ENCODE measurements around the gene GSTM5. TPM values are rescaled to one million over a fixed set of nuclear protein-coding genes. Genes with fewer than 3 reads are reported as not detected.

The GSTM5 gene
- total RNA-seq, 1 experiment from 2014 or later: not detected

GRCh38 chr1:109749221-109749620, 37.2 kb downstream of the GSTM5 start:
- ChIA-PET CTCF (no interaction called here), POLR2A (ENCODE audit: unreplicated experiment) (interaction anchor here (0.5 kb wide), 1 partner anchor 9 kb away, joined by 3 read pairs; no protein-coding TSS in a partner anchor)
- H3K9me3 ChIP-seq (ENCODE audit: insufficient read depth, low read depth): no peaks in the 10 kb centered on the region
- H3K79me2 ChIP-seq (ENCODE audit: low read depth): no peaks in the 10 kb centered on the region
- intact Hi-C loops (cut with micrococcal nuclease; ENCODE audit: unreplicated experiment): no loop called here
- H3K9me2 ChIP-seq (ENCODE audit: insufficient read depth): no peaks in the 10 kb centered on the region
- no peaks in the 10 kb centered on the region for H4K20me1 ChIP-seq (ENCODE audit: insufficient read depth)
- no peaks in the 10 kb centered on the region for H3K36me3 ChIP-seq (ENCODE audit: low read depth)
- no peaks in the 10 kb centered on the region for H3F3A ChIP-seq (ENCODE audit: insufficient read depth, low read depth)
- H3K4me1 ChIP-seq (replicated peaks; ENCODE audit: insufficient read depth): no peaks in the 10 kb centered on the region
- no TSS peak for BruUV-seq (replicated peaks)
- H3K27me3 ChIP-seq (ENCODE audit: insufficient read depth, low read depth): peaks cover 24% of the 10 kb centered on the region
- H3K4me3 ChIP-seq: no peak overlapping the region
- no peak overlapping the region for H2AFZ ChIP-seq
- H3K27ac ChIP-seq: no peak overlapping the region
- DNase-seq: no peak
- H3K4me2 ChIP-seq: no peak overlapping the region
- TF ChIP-seq EZH2 (IDR thresholded peaks at IDR 0.05; ENCODE audit: low read depth): no peak

- TF ChIP-seq EZH2 (IDR thresholded peaks at IDR 0.05; ENCODE audit: low read depth) (no peak), CTCF (conservative IDR thresholded peaks at IDR 0.05) (no peak)
- Histone ChIP-seq H3K79me2 (ENCODE audit: low read depth) (no peaks in the 10 kb centered on the region), H3K9me2 (ENCODE audit: insufficient read depth) (no peaks in the 10 kb centered on the region), H3F3A (ENCODE audit: insufficient read depth, low read depth) (no peaks in the 10 kb centered on the region), H3K27me3 (ENCODE audit: insufficient read depth, low read depth) (peaks cover 24% of the 10 kb centered on the region), H3K4me3 (no peak overlapping the region), H3K27ac (no peak overlapping the region), H4K20me1 (ENCODE audit: insufficient read depth) (no peaks in the 10 kb centered on the region), H2AFZ (no peak overlapping the region), H3K36me3 (ENCODE audit: low read depth) (no peaks in the 10 kb centered on the region), H3K9me3 (ENCODE audit: insufficient read depth, low read depth) (no peaks in the 10 kb centered on the region), H3K4me2 (no peak overlapping the region), H3K4me1 (replicated peaks; ENCODE audit: insufficient read depth) (no peaks in the 10 kb centered on the region)
- BruUV-seq (replicated peaks): no TSS peak
- CTCF ChIA-PET: no interaction called here
- intact Hi-C loops (cut with micrococcal nuclease; ENCODE audit: unreplicated experiment): no loop called here
- POLR2A ChIA-PET (ENCODE audit: unreplicated experiment): no interaction called here
- DNase-seq: no peak
These were observed 38.3 kb downstream of the GSTM5 start for GRCh38 chr1:109750241-109750882.

- H3K27me3 ChIP-seq (ENCODE audit: insufficient read depth, low read depth): peaks cover 24% of the 10 kb centered on the region
- intact Hi-C loops (cut with micrococcal nuclease; ENCODE audit: unreplicated experiment): no loop called here
- H3K9me2 ChIP-seq (ENCODE audit: insufficient read depth): no peaks in the 10 kb centered on the region
- BruUV-seq (replicated peaks): no TSS peak
- POLR2A ChIA-PET (ENCODE audit: unreplicated experiment): no interaction called here
- no peak overlapping the region for H2AFZ ChIP-seq
- no peaks in the 10 kb centered on the region for H3K9me3 ChIP-seq (ENCODE audit: insufficient read depth, low read depth)
- no peaks in the 10 kb centered on the region for H3K36me3 ChIP-seq (ENCODE audit: low read depth)
- no peak overlapping the region for H3K4me2 ChIP-seq
- H3K4me3 ChIP-seq: no peak overlapping the region
- CTCF ChIA-PET: no interaction called here
- no peaks in the 10 kb centered on the region for H3K79me2 ChIP-seq (ENCODE audit: low read depth)
- H4K20me1 ChIP-seq (ENCODE audit: insufficient read depth): no peaks in the 10 kb centered on the region
- no peak for DNase-seq
- H3F3A ChIP-seq (ENCODE audit: insufficient read depth, low read depth): no peaks in the 10 kb centered on the region
- no peak overlapping the region for H3K27ac ChIP-seq
- TF ChIP-seq EZH2 (IDR thresholded peaks at IDR 0.05; ENCODE audit: low read depth) (no peak), CTCF (conservative IDR thresholded peaks at IDR 0.05) (no peak)
- H3K4me1 ChIP-seq (replicated peaks; ENCODE audit: insufficient read depth): no peaks in the 10 kb centered on the region
These were observed 38.9 kb downstream of the GSTM5 start for GRCh38 chr1:109750920-109751319.
